ENCODE results near the gene MPL. TPM values are rescaled to one million over a fixed set of nuclear protein-coding genes. Genes with fewer than 3 reads are reported as not detected.

Gene MPL
- total and polyA plus RNA-seq, 2 of the 13 experiments (the other 11 are each of a cell fraction or from before 2014, with no cell fraction given) = not detected

GRCh38 chr1:43312663-43313515 lies 24.7 kb upstream of the MPL start (continued):
- TF ChIP-seq, protein P1, sequence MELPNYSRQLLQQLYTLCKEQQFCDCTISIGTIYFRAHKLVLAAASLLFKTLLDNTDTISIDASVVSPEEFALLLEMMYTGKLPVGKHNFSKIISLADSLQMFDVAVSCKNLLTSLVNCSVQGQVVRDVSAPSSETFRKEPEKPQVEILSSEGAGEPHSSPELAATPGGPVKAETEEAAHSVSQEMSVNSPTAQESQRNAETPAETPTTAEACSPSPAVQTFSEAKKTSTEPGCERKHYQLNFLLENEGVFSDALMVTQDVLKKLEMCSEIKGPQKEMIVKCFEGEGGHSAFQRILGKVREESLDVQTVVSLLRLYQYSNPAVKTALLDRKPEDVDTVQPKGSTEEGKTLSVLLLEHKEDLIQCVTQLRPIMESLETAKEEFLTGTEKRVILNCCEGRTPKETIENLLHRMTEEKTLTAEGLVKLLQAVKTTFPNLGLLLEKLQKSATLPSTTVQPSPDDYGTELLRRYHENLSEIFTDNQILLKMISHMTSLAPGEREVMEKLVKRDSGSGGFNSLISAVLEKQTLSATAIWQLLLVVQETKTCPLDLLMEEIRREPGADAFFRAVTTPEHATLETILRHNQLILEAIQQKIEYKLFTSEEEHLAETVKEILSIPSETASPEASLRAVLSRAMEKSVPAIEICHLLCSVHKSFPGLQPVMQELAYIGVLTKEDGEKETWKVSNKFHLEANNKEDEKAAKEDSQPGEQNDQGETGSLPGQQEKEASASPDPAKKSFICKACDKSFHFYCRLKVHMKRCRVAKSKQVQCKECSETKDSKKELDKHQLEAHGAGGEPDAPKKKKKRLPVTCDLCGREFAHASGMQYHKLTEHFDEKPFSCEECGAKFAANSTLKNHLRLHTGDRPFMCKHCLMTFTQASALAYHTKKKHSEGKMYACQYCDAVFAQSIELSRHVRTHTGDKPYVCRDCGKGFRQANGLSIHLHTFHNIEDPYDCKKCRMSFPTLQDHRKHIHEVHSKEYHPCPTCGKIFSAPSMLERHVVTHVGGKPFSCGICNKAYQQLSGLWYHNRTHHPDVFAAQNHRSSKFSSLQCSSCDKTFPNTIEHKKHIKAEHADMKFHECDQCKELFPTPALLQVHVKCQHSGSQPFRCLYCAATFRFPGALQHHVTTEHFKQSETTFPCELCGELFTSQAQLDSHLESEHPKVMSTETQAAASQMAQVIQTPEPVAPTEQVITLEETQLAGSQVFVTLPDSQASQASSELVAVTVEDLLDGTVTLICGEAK (IDR thresholded peaks at IDR 0.05) = no peak
- TF ChIP-seq, protein P1 (CRISPR knock-in tag; IDR thresholded peaks at IDR 0.05) = 0 out of 2 replicates have a peak, but pooled peaks have one; percentile 15
- TF ChIP-seq NR2F1 (CRISPR knock-in tag; IDR thresholded peaks at IDR 0.05) = peak in 1 of 2 experiments; percentile 74; a peak in 2 of 4 replicates
- 0 out of 2 replicates have a peak, but pooled peaks have one; percentile 21 for TF ChIP-seq NR2F2 (IDR thresholded peaks at IDR 0.05; ENCODE audit: borderline replicate concordance, low read depth)
- peak; percentile 94 for TF ChIP-seq RXRB (CRISPR knock-in tag; IDR thresholded peaks at IDR 0.05; ENCODE audit: borderline replicate concordance)
- TF ChIP-seq SKI (IDR thresholded peaks at IDR 0.05; ENCODE audit: partially characterized antibody) = peak; percentile 20
- TF ChIP-seq SSRP1 (CRISPR knock-in tag; IDR thresholded peaks at IDR 0.05) = no peak
- TF ChIP-seq XRCC5 (optimal IDR thresholded peaks at IDR 0.05; ENCODE audit: low read length) = no peak
- TF ChIP-seq MIER3 (CRISPR knock-in tag; IDR thresholded peaks at IDR 0.05; ENCODE audit: borderline replicate concordance) = peak; percentile 27; the same call in 1 of the 2 replicates
- 0 out of 2 replicates have a peak, but pooled peaks have one; percentile 5 for TF ChIP-seq SP4 (CRISPR knock-in tag; IDR thresholded peaks at IDR 0.05)

All from HepG2 (cell line).